ENCODE results near the gene TMEM109.

DNA sequence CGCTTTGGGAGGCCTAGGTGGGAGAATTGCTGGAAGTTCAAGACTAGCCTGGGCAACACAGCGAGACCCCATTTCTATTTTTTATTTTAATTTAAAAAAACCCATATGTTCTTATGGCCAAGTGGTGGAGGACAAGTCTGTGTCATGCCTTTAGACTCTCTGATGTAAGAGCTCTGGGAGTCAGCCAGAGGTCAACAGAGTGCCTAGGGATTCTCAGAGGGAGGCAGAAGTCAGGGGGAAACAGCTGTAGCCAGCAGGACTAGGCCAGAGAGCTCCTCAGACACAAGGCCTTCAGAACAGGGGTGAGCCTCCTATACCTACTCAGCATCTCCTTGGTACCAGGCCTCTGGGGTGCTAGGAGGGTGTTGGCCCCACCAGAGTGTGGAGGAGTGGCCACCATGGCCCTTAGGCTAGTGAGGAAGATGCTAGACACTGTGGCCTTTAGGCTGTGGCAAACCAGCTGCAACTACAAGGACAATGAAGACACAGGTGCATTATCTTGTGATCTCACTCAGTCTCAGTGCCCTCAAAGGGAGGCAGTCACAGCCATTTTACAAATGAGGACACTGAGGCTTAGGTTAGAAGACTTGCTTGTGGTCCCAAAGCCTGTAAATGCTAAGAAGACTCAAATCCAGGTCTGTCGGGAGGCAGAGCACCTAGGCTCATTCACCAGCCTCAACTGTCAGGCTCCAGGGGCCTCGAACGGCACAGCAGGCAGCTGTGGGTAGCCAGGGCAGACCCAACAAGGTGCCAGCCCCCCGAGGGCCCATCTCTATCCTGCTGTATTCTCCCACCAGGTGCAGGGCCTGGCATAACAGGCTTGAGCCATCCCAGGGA, 41.6 kb upstream of the TMEM109 start:
- no peak for TF ChIP-seq POLR2A (IDR thresholded peaks at IDR 0.05)
- TF ChIP-seq, protein P1, sequence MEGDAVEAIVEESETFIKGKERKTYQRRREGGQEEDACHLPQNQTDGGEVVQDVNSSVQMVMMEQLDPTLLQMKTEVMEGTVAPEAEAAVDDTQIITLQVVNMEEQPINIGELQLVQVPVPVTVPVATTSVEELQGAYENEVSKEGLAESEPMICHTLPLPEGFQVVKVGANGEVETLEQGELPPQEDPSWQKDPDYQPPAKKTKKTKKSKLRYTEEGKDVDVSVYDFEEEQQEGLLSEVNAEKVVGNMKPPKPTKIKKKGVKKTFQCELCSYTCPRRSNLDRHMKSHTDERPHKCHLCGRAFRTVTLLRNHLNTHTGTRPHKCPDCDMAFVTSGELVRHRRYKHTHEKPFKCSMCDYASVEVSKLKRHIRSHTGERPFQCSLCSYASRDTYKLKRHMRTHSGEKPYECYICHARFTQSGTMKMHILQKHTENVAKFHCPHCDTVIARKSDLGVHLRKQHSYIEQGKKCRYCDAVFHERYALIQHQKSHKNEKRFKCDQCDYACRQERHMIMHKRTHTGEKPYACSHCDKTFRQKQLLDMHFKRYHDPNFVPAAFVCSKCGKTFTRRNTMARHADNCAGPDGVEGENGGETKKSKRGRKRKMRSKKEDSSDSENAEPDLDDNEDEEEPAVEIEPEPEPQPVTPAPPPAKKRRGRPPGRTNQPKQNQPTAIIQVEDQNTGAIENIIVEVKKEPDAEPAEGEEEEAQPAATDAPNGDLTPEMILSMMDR (IDR thresholded peaks at IDR 0.05) = no peak
- no peak for TF ChIP-seq POLR2AphosphoS5 (IDR thresholded peaks at IDR 0.05)
